Lower leg skin (tissue), 3 donors: Measurements from ENCODE around the gene MEP1B.

ENCODE experiments used
- CTCF ChIP-seq, 3 donors: fragments of 450-650 bp; IDR thresholded peaks; one replicate each; pipeline ENCODE4 v1.5.1; 2016; ENCODE audit warnings: antibody characterized with exemption in 3 of 3, mild to moderate bottlenecking in 3 of 3, moderate library complexity in 2 of 3
- POLR2A ChIP-seq, 2 donors: fragments of 450-650 bp; IDR thresholded peaks; one replicate each; pipeline ENCODE4 v1.6.1; 2016 to 2017; ENCODE audit warnings: antibody characterized with exemption in 2 of 2, mild to moderate bottlenecking in 1 of 2, moderate library complexity in 1 of 2

DNA sequence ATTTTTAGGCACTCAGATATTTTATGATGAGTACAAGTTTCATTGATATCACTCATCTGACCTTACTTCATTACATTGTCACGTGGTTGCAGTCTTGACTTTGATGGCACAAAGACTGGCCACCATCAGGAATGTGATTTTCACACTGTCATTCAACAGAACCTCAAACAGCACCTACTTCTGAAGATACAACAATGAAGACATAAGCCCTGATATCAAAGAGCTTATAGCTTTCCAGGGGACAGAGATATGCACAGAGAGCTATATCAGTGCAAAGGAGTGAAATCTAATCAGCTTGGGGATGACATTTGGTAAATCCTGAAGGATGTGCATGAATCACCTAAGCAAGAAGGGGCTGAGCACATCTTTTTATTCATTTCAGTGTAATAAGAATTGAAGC is 72.3 kb downstream of the MEP1B start:
- TF ChIP-seq CTCF (IDR thresholded peaks at IDR 0.05) (no peak), POLR2A (IDR thresholded peaks at IDR 0.05) (no peak)
